HG03378 (cell line): ENCODE results near the gene SHISA4.
"Not testable (repeated sequence)": the region's sequence is repeated elsewhere in the genome, so short reads cannot be mapped to it uniquely, and the experiment has no call there.

Experiments used
- ATAC-seq: cut with Tn5 transposase; IDR thresholded peaks from one replicate; pipeline ENCODE4 v1.9.1; 2021; ENCODE audit warnings: mild to moderate bottlenecking, moderate library complexity; ENCODE audit not compliant: unreplicated experiment

Gene SHISA4

DNA sequence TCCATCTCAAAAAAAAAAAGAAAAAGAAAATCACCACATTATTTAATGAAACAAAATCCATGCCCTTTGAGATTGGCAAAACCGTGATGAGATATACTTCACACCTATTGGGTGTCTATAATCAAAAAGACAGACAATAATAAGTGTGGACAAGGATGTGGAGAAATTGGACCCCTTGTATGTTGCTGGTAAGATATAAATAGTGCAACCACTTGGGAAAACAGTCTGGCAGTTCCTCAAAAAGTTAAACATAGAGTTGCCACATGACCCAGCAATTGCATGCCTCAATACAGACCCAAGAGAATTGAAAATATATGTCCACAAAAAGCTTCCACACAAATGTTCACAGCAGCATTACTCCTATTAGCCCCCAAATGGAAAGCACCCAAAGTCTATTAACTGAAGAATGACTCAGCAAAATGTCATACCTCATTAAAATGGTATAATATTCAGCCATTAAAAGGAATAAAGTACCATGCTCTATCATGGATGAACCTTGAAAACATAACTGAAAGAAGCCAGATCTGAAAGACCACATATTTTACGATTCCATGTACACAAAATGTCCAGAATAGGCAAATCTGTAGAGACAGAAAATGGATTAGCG is 33.4 kb downstream of the SHISA4 start:
- ATAC-seq: no peak

DNA sequence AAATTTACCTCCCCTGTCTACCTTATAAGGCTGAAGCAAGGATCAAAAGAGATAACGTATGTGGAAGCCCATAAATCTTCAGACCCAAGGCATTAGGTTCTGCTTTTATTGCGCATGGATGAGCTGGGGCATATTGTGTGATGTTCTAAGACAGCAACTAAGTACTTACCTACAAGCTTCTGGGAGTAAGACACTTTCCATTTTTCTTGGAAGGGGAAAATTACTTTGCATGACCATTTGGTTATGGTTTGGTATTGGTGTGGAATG is 36.5 kb downstream of the SHISA4 start:
- ATAC-seq: no peak

DNA sequence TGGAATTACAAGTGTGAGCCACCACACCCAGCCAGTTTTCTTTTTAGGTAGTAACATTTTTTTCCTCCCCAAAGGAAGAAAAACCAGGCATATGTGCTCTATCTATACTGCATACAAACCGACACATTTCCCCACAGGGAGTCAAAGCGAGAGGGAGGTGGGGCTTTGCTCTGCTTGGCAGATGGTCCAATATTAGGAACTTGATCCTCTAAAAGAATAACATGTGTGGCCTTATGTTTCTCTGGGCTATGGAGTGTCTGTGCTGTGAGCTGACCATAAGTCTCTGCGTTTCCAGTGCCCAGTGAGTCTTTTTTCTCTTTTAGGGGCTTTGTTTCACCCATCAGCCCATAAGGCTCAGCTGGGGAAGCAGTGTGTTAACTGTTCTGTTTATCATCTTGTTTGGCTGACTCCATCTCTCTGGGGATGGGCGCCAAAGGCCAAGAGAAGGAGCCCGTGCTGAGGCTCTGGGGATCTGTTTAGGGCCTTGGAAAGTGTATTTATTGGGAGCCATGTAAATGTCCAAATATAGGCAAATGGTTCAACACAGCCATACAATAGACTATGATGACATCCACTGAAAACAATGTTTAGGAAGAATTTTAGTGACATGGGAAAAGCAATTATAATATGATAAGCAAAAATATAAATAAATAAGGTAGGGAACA is 37.4 kb downstream of the SHISA4 start:
- ATAC-seq: no peak

DNA sequence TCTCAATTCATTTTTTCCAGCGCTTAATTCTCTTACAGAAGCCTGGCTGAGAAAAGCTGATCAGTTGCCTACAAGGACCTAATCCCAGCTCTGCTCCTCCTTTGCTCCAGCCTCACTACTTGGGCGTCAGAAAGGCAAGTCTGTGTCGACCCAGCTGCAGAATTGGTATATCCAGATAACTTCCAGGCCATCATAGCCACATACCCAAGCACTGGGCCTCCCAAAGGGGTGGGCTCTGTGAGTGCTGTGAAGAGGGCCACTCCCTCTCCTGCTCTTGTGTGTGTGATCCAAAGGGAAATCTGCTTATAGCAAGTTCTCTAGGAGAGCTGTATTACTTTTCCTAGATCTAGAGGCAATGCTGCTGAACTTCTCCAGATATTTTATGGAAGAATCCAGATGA is 39.6 kb downstream of the SHISA4 start:
- ATAC-seq: no peak

DNA sequence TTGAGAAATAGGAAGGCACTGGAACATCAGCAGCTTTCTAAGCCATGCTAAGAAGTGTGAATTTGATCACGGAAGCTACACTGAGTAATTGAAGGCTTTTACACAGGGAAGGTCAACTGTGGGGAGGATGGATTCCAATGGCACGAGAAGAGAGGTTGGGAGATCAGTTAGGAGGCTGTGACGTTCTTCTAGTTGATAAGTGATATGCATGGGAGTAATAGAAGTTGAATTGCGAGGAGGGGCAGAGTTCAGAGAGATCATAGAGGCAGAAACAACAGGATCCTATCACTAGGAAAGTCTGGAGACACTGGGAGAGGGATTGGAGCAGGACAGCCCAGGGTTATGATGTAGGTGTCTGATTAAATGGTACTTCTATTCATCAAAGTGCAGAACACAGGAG is 41.4 kb downstream of the SHISA4 start:
- no peak for ATAC-seq

DNA sequence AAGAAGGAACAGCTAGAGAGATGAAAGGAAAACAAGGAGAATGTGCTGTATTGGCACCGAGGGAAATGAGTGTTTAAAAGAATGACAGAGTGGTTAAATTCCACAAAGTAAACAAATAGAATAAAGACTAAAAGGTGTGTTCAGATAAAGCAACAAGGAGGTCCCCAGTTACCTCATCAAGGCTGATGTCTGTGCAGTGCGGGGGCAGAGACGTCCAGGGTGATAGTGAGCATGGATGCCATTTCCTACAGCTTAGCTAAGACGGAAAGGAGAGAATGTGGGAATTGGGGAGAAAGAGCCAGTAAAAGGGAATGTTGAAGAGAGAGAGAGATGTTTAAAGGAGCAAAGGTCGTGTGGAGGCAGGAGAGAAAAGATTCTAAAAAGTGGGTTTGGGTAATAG is 42.1 kb downstream of the SHISA4 start:
- ATAC-seq: no peak

DNA sequence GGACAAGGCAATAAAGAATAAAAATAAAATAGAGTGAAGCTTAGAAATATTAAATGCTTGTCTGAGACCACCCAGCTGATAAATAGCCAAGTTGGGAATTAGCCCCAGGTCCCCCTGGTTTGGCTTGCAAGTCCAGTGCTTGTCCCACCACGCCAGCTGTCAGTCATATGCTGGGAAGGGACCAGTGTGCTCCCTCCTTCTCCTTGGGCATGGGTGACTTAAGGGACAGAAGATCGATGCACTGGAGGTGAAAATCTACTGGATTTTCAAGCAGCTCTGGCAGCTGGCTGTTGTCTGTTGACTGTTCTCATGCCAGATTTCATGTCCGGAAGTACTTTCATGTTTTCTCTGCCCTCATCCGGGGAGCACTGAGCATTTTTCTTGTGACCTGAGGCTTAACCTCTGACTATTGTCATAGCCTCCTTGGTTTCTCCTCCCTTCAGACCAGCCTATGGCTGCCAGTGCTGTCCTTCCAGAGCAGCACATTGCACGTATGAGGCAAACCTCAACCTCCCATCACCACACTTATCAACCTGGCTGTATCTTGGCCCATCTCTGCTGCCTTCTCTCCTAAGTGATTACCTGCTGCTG is 45.2 kb downstream of the SHISA4 start:
- no peak for ATAC-seq

DNA sequence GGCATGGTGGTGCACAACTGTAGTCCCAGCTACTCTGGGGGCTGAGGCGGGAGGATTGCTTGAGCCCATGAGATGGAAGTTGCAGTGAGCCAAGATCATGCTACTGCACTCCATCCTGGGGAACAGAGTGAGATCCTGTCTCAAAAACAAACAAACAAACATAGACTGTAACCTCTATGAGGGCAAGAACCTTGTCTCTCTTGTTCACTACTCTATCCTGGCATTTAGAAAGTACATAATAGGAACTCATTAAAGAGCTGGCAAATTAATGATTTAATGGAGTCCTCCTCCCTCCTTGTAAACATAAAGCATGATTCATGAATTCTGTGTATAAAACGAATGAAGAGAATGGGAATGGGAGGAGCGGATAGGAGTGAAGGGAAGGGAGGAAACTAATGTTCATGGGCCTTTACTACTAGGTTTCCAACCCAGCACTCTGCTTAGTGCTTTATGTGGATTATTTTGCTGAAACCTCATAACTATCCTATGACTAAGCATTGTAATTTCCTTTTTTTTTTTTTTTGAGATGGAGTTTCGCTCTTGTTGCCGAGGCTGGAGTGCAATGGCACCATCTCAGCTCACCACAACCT is 49.0 kb downstream of the SHISA4 start:
- no peak for ATAC-seq

DNA sequence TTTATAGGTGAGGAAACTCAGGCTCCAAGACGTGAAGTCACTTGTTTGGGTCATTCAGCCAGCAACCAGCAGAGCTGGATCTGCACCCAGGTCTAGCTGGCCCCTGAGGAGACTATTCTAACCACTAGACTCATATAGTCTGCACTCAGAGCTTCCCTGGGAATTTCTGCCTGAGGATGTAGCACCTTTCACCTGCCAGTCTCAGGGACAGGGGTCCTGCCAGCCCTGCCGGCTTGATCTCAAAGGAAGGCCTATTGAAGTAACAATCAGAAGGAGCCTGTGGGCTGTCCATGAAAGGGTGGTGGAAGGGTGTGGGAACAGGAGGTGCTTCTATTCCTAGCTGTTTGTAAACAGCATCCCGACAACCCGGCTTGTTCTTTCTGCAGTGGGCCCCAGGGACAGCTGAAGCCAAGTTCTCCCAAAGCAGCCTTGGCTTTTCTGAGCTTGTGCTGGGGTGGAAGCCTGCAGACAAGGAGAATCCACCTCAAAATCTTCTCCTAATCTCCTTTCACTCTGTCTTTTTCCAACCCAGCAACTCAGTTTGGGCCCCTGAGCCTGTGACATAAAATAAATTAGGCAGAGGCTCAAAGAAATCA is 49.8 kb downstream of the SHISA4 start:
- ATAC-seq: no peak

DNA sequence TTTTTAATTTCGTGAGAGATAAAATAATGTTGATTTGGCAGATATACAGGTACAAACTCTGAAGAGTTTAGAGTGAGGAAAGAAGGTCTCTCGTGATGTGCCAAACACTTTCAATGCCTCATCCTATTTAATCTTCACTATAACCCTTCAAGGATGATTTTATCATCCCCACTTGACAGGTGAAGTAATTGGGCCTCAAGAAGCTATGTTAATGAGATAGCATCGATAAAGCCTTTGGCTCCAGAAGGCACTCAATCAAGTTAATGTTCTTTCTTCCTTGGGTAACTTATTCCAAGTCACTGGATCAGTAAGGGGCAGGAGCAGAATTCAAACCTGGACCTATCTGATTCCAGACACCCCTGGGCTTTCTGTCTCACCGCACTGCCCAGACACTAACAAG is 50.5 kb downstream of the SHISA4 start:
- ATAC-seq: no peak

DNA sequence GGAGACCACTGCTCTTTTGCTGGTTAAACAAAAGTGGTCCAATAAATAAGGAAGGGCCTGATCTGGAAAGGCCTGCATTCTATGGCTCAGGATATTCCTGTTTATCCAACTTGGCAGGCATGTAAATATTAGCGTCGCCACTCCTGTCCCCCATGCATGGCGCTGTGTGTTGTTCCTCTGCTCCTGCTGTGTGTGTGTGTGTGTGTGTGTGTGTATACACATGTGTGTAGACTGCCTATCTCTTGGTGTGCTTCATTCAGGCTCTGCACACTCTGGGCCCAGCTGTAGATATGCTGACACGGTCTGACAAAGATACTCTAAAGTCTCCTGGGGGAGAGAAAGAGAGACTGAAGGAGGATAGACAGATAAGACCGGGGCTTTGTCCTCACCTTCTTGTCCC is 50.9 kb downstream of the SHISA4 start:
- ATAC-seq: no peak

DNA sequence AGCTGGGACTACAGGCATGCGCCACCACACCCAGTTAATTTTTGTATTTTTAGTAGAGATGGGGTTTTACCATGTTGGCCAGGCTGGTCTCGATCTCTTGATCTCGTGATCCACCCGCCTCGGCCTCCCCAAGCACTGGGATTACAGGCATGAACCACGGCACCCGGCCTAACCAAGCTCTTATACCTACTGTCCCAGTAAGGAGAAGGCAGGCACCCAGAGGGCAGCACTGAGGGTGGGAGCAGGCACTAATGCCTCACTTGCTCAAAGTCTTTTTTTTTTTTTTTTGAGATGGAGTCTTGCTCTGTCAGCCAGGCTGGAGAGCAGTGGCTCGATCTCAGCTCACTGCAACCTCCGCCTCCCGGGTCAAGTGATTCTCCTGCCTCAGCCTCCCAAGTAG is 51.6 kb downstream of the SHISA4 start:
- ATAC-seq: not testable (repeated sequence)

DNA sequence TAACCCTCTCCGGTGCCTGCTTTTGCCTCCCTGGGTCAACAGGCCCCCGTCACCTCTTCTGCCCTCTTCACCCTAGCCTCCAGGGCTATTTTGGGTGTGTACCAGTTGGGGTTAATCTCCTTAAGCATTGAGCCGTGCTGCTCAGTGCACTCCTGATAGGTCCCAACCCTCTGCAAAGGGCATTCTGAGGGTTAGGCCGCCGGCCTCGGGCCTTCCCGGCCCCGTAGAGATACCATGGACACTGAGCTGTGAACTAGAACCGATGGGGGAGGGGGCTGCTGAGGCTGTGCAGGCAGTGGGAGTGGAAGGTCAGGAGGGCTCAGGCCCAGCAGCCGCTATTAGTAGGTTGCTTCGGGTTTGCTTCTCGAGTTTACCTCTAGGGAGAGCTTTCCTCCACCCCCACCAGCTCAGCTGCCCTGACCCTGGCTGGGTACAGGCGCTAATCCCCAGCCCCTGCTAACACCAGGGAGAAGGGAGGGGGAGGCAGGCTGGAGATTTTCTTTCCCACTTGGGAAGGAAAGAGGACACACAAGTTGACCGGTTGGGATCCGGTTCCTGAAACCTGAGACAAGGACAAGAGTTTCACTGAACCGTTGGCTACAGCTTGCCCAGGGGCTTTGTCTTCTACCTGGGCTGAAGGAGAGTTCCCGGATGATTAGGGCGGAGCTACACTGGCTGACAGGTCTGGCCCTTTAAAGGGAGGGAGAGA is 52.9 kb downstream of the SHISA4 start:
- ATAC-seq: no peak

DNA sequence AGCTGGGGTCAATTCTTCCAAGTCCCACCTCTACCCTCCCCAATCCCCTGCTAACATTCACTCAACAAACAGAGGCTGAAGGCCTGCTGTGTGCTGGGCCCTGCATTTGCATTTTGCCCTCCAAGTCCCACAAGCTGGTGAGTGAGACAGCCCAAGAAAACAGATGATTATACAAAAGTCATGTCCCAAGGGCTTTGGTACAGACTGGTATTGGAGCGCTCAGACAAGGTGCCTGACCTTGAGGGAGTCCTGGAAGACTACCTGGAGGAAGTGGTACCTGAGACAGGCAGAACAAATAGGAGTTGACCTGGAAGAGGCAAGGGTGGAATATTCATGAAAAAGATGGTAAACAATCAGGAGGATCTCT is 53.4 kb downstream of the SHISA4 start:
- no peak for ATAC-seq
